ENCODE data around the gene BICDL2.
A peak's percentile ranks its signal among the peaks of the same experiment; 100 is the strongest.

Gene BICDL2

DNA sequence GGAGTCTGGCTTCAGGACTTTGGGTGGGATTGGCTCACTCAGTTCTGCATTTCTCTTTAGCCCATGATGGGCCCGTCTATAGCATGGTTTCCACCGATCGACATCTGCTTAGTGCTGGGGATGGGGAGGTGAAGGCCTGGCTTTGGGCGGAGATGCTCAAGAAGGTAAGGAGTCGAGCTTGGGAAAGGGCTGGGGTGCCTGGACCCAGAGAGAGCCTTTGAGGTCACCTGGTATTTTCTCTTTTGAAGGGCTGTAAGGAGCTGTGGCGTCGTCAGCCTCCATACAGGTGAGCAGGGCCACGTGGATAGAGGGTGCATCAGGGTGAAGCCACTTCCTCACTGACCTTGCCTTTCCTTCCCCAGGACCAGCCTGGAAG, 10.8 kb downstream of the BICDL2 start:
- no peak for DNase-seq

DNA sequence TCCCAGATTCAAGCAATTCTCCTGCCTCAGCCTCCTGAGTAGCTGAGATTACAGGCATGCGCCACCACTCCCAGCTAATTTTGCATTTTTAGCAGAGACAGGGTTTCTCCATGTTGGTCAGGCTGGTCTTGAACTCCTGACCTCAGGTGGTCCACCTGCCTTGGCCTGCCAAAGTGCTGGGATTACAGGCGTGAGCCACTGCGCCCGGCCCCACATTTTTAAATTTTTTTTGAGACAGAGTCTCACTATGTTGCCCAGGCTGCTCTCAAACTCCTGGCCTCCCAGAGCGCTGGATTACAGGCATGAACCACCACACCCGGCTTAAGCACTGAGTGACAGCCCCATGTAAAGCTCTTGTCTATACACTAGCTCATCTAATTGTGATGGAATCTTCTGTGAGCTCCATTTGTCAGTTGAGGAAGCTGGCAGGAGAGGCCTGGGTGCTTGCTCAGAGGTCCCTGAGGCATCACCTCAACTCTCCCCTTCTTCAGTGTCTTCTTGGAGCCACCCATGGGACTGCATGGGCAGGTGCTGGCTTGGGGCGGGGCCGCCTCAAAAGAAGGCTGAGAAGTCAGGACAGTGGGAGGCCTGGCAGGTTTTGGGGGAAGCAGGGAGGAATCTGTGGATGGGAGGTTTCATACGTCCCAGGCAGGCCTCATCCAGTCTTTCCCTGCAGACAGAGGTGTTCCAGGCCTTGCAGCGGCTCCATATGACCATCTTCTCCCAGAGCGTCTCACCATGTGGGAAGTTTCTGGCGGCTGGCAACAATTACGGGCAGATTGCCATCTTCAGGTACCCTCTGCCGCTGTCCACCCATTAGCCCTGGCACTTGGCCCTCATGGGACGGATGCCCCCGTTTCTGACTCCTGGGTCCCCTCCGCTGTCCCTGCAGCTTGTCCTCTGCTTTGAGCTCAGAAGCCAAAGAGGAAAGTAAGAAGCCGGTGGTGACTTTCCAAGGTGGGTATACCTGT, 11.4 kb downstream of the BICDL2 start:
- no peak for DNase-seq

GRCh38 chr16:3023669-3024478, 12.9 kb downstream of the BICDL2 start, which contains the start of the genes HCFC1R1 and THOC6:
Gene HCFC1R1, minus strand, starts transcription at chr16:3023942. Its CDS starts 1 bp downstream, at chr16:3023941.
Gene THOC6, plus strand, starts transcription at chr16:3024035. Its CDS starts 292 bp downstream, at chr16:3024327.
- DNase-seq, result peak; percentile 63 to 99 (median 94)

- peak in 18 of 51 donors; percentile 33 to 67 (median 52) for DNase-seq
Observed at GRCh38 chr16:3023415-3023668, 13.4 kb downstream of the BICDL2 start.

- DNase-seq, result peak in 4 of 51 donors; percentile 32 to 60 (median 38)
Observed at GRCh38 chr16:3022684-3023414, 13.9 kb downstream of the BICDL2 start.

- DNase-seq, result peak in 35 of 51 donors; percentile 8 to 86 (median 30)
Observed at GRCh38 chr16:3022208-3022683, 14.5 kb downstream of the BICDL2 start.

DNA sequence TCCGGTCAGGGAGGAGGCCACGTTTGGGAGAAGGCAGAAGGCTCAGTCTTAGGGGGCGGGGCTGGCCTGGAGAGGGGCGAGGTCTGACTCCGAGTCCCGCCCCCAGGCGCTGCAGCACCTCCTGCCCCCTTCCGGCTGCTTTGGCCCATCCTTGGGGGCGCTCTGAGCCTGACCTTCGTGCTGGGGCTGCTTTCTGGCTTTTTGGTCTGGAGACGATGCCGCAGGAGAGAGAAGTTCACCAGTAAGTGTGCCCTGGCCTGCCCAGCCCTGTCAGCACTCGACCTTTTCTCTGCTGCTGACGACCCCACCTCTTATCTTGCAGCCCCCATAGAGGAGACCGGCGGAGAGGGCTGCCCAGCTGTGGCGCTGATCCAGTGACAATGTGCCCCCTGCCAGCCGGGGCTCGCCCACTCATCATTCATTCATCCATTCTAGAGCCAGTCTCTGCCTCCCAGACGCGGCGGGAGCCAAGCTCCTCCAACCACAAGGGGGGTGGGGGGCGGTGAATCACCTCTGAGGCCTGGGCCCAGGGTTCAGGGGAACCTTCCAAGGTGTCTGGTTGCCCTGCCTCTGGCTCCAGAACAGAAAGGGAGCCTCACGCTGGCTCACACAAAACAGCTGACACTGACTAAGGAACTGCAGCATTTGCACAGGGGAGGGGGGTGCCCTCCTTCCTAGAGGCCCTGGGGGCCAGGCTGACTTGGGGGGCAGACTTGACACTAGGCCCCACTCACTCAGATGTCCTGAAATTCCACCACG, 15.1 kb downstream of the BICDL2 start:
- DNase-seq, result peak in 22 of 51 donors; percentile 6 to 63 (median 31)

DNA sequence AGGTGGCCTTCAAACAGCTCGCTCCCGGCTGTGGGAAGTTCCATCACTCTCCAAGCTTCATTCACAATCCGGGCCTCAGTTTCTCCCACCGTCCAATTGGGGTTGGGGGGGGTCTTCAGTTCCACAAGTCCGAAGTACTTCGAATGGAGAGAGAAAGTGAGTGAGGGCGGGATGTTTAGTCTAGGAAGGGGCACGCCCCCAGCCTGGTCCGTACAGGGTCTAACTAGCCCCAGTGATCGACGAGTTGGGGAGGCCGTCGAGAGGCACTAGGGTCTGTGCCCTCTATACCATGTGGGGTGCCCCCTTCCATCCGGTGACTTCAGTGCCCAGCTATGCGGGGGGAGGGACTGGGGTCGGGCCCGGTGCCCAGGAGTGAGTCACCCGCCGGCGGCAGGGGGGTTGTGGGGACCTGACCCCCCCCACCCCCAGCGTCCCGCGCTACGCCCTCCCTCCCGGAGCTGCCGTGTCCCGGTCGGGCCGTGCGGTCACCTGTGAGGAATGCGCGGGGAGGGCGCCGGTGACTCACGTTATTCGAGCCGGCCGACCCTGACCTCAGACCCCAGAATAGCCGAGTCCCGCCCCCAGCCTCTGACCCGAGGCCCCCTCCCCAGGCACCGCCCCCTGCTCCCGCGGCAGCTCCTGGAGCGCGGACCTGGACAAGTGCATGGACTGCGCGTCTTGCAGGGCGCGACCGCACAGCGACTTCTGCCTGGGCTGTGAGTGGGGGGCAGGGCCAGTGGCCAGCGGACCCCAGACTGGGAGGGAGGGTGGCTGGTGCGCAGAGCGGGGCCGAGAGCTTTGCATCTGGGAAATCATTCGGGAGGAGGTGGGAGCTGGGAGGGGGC, 15.9 kb downstream of the BICDL2 start:
- DNase-seq, result peak in 30 of 51 donors; percentile 3 to 78 (median 34)

GRCh38 chr16:3020247-3020603, 16.5 kb downstream of the BICDL2 start, which contains the start of gene TNFRSF12A:
Gene TNFRSF12A, plus strand, starts transcription at chr16:3020368. Its CDS starts 30 bp downstream, at chr16:3020398.
- DNase-seq, result peak in 36 of 51 donors; percentile 7 to 67 (median 36)

- no peak for DNase-seq
Observed at GRCh38 chr16:3019594-3020246, 17.0 kb downstream of the BICDL2 start.

DNA sequence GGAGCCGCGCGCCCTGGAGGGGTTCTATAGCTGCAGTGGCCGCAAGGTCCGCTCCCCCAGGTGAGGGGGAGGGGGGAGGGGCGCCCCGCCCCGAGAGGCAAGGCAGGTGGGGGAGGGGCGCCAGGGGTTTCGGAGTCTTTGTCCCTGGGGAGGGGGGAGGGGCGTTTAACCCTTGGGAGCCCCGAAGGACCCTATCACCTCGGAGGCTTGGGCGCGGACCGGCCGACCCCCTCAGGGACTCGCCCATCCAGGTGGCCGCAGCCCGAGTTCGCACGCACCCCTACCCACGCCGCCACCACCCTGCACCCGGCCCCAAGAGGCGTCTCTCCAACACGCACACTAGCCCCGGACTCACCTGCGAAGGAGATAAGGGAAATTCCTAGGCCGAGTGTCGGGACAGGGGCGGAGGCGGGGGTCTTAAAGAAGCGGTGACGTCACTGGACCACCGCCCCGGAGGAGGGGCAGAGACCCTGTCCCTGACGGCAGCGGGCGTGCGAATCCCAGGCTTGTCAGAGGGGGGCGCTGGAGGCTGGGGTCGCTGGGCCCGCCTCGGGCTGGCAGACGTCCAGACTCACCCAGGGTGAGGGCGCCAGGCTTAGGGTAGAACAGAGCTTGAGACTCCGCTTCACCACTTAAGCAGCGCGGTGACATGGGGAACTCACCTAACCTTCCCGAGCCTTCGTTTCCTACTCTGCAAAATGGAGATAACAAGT, 18.8 kb downstream of the BICDL2 start, which contains the start of gene CLDN6:
Gene CLDN6, minus strand, starts transcription at position 390 of the 713 bp plus-strand sequence. CDS start 2,162 bp downstream, outside the sequence.
- no peak for DNase-seq

GRCh38 chr16:3017344-3017743, 19.4 kb downstream of the BICDL2 start:
- no peak for DNase-seq

- no peak for DNase-seq
Observed at GRCh38 chr16:3015865-3016521, 20.8 kb downstream of the BICDL2 start.

DNA sequence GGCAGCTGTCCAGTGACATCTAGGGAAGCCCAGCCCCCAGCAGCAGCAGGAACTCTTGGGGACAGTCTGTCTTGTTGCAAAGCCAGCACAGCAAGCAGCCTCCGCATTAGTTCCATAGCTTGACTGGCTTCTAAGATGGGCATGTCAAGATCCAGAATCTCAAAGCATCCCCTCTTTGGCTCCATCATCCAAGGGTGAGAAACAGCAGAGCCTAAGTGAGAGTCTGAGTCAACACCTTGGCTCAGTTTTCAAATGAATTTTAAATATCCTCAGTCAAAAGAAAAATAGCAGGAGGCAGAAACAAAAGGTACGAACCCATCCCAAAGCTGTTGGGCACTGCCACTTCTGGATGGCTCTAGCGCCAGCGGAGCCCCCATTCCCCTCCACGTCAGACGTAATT, 21.8 kb downstream of the BICDL2 start:
- DNase-seq, result no peak

DNA sequence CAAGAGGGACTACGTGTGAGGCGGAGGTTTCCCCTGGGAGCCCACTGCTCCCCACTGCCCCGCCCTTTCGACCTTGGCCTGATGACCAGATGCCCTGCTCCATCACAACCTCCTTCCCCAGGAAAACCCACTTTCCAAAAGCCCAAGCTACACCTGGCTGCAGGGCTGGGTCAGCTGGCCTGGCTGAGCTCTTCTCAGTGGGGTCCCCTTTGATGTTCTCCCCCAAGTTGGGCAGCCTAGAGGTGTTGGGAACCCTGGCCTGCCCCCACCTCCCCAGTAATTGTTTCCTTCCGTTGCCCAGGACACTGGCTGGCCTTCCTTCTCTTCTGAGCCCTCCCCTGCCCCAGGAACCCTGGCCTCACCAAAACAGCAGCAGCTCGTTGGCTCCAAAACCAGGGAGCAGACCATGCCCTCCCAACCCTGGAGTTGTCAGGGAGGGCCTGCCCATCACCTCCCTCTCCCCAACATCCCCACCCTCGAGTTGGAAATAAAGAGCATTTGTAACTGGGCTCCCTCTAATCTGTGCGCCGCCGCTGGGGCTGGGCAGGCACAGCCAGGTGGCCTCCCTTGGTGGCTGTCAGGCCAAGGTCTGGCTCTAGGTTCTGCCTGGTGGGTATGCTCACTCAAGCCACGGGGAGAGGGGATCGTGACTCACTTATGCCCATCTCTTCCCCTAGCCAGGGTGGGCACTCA, 22.6 kb downstream of the BICDL2 start:
- DNase-seq, result no peak

DNA sequence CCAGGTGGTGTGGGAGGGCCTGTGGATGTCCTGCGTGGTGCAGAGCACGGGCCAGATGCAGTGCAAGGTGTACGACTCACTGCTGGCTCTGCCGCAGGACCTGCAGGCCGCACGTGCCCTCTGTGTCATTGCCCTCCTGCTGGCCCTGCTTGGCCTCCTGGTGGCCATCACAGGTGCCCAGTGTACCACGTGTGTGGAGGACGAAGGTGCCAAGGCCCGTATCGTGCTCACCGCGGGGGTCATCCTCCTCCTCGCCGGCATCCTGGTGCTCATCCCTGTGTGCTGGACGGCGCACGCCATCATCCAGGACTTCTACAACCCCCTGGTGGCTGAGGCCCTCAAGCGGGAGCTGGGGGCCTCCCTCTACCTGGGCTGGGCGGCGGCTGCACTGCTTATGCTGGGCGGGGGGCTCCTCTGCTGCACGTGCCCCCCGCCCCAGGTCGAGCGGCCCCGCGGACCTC, 23.2 kb downstream of the BICDL2 start:
- DNase-seq, result no peak

All from hypothalamus (tissue), 51 donors.